ENCODE data around the gene RALGPS1.

RALGPS1 gene

GRCh38 chr9:127180457-127181314, 266.1 kb downstream of the RALGPS1 start:
- no peak for DNase-seq (ENCODE audit: extremely low read depth in 1 of 2, low read depth in 1 of 2)

DNA sequence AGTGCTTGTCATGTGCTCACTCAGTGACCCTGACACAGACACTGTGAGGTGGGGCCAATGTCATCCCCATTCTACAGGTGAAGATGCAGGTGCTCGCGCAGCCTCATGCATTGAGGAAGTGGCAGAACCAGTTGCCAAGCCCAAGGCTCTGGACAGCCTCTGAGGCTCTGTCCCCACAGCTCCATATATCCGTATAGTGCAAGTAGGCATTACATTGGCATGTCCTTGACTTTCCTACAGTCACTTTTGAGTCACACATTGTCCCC, 266.7 kb downstream of the RALGPS1 start:
- no peak for DNase-seq (ENCODE audit: extremely low read depth in 1 of 2, low read depth in 1 of 2)

DNA sequence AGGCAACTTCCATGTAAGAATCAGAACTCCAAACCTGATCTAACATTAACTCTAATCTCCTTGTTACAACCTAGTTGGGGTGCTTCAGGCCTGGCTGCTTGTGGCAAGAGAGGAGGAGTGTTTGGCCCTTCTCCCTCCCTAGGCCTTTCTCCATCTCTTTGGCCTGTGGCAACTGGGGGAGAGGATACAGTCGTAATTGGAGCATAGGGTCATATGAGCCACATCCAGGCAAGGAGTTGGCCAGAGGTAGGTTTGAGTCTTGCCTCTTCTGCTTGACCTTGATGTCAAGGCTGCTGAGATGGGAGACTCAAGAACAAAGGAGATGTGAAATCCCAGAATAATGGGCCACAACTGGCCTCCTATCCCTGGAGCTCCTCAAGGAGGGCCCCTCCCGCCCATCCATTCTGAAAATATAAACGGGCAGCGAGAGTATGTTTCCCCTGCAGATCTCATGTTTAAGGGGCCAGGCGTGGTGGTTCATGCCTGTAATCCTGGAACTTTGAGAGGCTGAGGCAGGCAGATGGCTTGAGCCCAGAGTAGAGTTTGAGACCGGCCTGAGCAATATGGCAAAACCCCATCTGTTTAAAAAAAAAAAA, 267.1 kb downstream of the RALGPS1 start:
- DNase-seq (ENCODE audit: extremely low read depth in 1 of 2, low read depth in 1 of 2), result no peak

DNA sequence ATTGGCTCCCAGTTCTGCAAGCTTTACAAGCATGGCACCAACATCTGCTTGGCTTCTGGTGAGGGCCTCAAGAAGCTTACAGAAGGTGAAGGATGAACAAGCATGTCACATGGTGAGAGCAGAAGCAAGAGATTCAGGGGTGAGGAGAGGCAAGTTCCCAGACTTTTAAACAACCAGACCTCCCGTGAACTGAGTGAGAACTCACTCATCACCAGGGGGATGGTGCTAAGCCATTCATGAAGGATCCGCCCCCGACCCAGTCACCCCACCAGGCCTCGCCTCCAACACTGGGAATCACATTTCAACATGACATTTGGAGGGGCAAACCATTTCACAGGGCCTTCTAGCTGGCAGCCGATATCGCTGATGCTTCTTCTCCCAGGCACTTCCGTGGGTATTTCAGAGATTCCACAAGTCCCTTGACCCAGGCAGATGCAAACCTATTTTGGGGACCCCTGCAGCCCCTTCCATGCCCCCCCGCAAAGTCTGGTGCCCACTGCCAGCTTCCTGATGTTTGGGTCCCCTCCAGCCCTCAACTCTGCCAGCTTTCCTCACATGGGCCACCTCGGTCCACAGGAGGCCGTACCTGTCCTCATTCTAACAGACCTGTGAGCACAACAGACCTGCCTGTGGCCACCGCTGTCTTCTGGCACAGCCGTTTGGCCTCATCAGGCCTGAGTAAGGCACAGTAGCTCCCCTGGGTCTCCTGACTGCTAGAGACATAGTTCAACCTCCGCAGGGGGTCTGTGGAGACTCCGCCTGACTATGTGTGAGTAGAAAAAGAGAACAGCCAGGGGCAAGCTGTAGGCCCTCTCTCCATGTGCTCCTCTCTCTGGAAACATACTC, 268.5 kb downstream of the RALGPS1 start:
- no peak for DNase-seq (ENCODE audit: extremely low read depth in 1 of 2, low read depth in 1 of 2)

DNA sequence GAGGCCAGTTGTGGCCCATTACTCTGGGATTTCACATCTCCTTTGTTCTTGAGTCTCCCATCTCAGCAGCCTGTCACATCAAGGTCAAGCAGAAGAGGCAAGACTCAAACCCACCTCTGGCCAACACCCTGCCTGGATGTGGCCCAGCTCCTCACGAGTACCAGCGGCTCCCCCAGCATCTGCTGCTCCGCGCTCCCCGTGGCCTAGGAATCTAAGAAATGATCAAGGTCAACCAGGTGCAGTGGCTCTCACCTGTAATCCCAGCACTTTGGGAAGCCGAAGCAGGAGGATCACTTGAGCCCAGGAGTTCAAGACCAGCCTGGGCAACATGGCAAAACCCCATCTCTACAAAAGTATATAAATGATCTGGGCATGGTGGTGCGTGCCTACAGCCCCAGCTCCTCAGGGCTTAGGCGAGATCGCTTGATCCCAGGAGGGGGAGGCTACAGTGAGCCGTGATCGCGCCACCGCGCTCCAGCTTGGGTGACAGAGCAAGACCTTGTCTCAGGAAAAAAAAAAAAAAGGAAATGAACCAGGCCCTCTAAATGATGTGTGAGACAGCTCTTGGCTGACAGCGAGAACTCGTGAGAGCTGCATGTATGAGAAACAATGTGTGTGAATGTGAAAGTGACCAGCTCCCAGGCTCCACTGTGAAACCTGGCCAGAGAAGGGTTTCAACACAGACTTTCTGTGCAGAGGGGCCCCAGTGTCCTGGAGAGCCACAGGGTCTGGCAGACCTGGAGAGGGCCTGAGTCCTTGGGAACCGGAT, 269.4 kb downstream of the RALGPS1 start:
- DNase-seq (ENCODE audit: extremely low read depth in 1 of 2, low read depth in 1 of 2), result no peak

DNA sequence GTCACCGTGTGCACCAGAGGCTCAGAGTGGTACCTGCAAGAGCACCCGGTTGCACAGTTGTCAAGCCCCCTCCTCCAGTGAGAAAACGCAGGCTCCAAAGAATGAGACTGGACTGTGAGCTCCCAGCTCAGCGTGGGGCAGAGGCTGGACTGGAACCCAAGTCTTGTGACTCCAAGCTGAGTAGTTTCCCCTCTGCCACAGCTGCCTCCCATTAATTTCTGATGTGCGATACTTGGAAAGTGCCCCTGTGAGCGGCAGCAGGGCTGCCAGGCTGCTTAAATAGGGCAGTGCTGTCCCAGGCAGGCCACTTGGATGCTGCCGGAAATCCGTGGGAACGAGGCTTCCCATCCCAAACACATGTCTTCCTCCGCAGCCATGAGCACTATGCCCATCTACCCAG, 270.1 kb downstream of the RALGPS1 start:
- DNase-seq (ENCODE audit: extremely low read depth in 1 of 2, low read depth in 1 of 2), result no peak

GRCh38 chr9:127185181-127185580, 270.6 kb downstream of the RALGPS1 start:
- no peak for DNase-seq (ENCODE audit: extremely low read depth in 1 of 2, low read depth in 1 of 2)

- DNase-seq (ENCODE audit: extremely low read depth in 1 of 2, low read depth in 1 of 2), result no peak
Measured at GRCh38 chr9:127185931-127186781, 271.6 kb downstream of the RALGPS1 start.

DNA sequence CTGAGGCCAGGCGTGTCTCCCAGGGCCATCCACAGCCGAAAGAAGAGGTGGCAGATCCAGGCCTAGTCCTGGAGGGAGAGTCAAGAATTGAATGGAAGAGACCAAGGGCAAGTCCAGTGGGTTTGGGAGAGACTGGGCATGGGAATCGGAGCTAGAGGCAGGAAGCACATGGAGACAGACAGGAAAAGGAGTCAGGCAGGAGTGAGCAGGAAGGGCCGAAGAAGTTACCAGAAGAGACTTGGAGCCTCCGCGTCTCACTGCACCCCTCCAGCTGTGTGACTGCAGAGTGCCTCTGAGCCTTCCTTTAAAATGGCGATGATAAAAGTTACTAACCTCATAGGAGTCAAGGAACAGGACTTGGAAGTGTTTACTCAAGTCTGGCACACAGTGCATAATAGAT, 272.2 kb downstream of the RALGPS1 start:
- DNase-seq (ENCODE audit: extremely low read depth in 1 of 2, low read depth in 1 of 2), result no peak

GRCh38 chr9:127187231-127187956, 272.8 kb downstream of the RALGPS1 start:
- DNase-seq (ENCODE audit: extremely low read depth in 1 of 2, low read depth in 1 of 2), result no peak

GRCh38 chr9:127188396-127188795, 273.8 kb downstream of the RALGPS1 start:
- no peak for DNase-seq (ENCODE audit: extremely low read depth in 1 of 2, low read depth in 1 of 2)

- no peak for DNase-seq (ENCODE audit: extremely low read depth in 1 of 2, low read depth in 1 of 2)
Measured at GRCh38 chr9:127189628-127190027, 275.0 kb downstream of the RALGPS1 start.

DNA sequence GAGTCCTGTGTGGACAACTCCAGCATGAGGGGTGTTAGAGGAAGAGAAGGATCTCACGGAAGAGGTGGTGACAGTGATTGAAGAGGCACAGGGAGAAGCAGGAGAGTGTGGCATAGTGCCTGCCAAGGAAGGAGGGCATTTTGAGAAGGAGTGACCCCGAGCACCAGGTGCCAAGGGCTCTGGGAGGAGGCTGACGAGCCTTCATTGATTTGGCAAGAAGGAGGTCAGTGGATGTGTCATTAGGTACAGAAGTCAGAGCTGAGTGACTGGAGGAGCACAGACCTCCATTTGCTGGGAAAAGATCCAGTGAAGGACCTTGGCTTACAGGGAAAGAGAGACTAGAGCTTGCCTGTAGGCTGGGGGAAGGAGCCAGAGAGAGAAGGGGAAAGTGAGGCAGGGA, 278.2 kb downstream of the RALGPS1 start:
- DNase-seq (ENCODE audit: extremely low read depth in 1 of 2, low read depth in 1 of 2), result no peak

GRCh38 chr9:127193483-127193882, 278.9 kb downstream of the RALGPS1 start:
- no peak for DNase-seq (ENCODE audit: extremely low read depth in 1 of 2, low read depth in 1 of 2)

DNA sequence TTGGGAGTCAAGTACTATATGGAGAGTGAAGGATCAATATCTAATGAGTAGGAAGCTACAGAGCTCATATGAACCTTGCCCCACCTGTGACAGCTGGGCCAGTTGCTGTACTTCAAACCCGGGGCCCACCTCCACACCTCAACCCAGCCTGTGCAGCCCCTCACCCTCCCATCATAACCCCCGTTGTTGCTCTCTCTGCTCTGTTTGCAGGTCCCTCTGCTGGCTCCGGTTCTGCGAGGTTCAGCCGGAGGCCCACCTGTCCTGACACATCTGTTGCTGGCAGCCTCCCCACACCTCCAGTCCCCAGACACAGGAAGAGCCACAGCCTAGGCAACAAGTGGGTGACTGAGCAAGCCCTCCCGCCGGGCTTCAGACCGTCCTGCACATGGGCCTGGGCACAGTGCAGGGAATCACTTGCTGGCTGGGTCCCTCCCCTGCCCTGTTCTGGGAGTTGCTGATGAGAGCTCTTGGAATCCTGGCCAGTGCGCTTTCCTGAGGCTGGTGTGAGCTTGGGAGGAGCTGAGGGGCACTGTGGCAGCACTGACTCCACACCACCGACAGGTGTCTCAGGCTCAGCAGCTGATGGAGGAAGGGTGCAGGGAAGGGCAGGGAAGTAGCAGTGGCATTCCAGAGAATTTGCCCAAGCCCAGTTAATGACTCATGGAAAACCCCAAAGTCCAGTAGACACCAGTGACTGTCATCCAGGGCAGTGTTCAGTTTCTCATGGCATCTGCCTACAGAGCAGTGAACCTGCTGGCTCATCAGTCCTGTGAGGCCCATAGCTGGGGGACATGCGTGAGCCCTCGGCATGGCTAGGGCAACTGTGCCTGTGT, 280.5 kb downstream of the RALGPS1 start:
- DNase-seq (ENCODE audit: extremely low read depth in 1 of 2, low read depth in 1 of 2), result no peak

GRCh38 chr9:127195976-127196825, 281.6 kb downstream of the RALGPS1 start:
- no peak for DNase-seq (ENCODE audit: extremely low read depth in 1 of 2, low read depth in 1 of 2)

- DNase-seq (ENCODE audit: extremely low read depth in 1 of 2, low read depth in 1 of 2), result no peak
Measured at GRCh38 chr9:127196826-127197145, 282.2 kb downstream of the RALGPS1 start.
